Measurements from ENCODE around the gene ERC1.

DNA sequence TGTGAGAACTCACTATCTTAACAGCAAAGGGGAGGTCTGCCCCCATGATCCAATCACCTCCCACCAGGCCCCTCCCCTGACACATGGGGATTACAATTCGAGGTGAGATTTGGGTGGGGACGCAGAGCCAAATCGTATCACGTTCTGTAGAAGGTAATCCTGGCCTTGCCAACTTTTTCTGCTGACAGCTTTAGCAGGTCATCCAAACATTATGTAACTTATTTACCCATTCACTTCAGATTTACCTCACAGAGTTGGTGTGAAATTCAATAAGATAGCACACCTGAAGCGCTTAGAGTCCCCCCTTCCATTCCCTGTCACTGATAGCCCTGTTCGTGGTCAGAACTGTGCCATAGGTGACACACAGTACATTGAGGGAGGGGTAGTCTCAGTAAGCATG is 384.3 kb downstream of the ERC1 start:
- TF ChIP-seq, protein P1, sequence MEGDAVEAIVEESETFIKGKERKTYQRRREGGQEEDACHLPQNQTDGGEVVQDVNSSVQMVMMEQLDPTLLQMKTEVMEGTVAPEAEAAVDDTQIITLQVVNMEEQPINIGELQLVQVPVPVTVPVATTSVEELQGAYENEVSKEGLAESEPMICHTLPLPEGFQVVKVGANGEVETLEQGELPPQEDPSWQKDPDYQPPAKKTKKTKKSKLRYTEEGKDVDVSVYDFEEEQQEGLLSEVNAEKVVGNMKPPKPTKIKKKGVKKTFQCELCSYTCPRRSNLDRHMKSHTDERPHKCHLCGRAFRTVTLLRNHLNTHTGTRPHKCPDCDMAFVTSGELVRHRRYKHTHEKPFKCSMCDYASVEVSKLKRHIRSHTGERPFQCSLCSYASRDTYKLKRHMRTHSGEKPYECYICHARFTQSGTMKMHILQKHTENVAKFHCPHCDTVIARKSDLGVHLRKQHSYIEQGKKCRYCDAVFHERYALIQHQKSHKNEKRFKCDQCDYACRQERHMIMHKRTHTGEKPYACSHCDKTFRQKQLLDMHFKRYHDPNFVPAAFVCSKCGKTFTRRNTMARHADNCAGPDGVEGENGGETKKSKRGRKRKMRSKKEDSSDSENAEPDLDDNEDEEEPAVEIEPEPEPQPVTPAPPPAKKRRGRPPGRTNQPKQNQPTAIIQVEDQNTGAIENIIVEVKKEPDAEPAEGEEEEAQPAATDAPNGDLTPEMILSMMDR (conservative IDR thresholded peaks at IDR 0.05; ENCODE audit: low read depth, low read length) = no peak
- no peak for TF ChIP-seq POLR2A (IDR thresholded peaks at IDR 0.05; ENCODE audit: low read depth, low read length)
- TF ChIP-seq MAFK (IDR thresholded peaks at IDR 0.05; ENCODE audit: low read depth, low read length) = no peak
- no peak for TF ChIP-seq CEBPB (IDR thresholded peaks at IDR 0.05; ENCODE audit: low read depth, low read length)
- no peak for TF ChIP-seq NFE2L2 (IDR thresholded peaks at IDR 0.05; ENCODE audit: low read depth, low read length)
- TF ChIP-seq MAZ (IDR thresholded peaks at IDR 0.05; ENCODE audit: borderline replicate concordance, low read depth, low read length) = no peak
- no peak for TF ChIP-seq USF2 (IDR thresholded peaks at IDR 0.05; ENCODE audit: low read depth, low read length)
- TF ChIP-seq RAD21 (IDR thresholded peaks at IDR 0.05; ENCODE audit: low read length) = no peak
- no peak for TF ChIP-seq RFX5 (IDR thresholded peaks at IDR 0.05; ENCODE audit: low read depth, low read length)
- TF ChIP-seq, protein P2, sequence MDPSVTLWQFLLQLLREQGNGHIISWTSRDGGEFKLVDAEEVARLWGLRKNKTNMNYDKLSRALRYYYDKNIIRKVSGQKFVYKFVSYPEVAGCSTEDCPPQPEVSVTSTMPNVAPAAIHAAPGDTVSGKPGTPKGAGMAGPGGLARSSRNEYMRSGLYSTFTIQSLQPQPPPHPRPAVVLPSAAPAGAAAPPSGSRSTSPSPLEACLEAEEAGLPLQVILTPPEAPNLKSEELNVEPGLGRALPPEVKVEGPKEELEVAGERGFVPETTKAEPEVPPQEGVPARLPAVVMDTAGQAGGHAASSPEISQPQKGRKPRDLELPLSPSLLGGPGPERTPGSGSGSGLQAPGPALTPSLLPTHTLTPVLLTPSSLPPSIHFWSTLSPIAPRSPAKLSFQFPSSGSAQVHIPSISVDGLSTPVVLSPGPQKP (IDR thresholded peaks at IDR 0.05; ENCODE audit: borderline replicate concordance, low read depth, low read length) = no peak
- no peak for TF ChIP-seq RCOR1 (IDR thresholded peaks at IDR 0.05; ENCODE audit: insufficient replicate concordance, low read length)
